PC-3 (cell line): ENCODE results near the gene TAT.

Source experiments
- CTCF ChIP-seq: fragments of 300-600 bp; sonication (generic); conservative IDR thresholded peaks from 2 replicates; pipeline ENCODE4 v1.5.1; 2017; ENCODE audit warnings: antibody characterized with exemption, low read depth, mild to moderate bottlenecking, low read length
- EZH2 ChIP-seq: fragments of 300-600 bp; sonication (generic); IDR thresholded peaks from one replicate; pipeline ENCODE4 v1.6.1; 2017; ENCODE audit warnings: antibody characterized with exemption, mild to moderate bottlenecking, low read length; ENCODE audit not compliant: unreplicated experiment

DNA sequence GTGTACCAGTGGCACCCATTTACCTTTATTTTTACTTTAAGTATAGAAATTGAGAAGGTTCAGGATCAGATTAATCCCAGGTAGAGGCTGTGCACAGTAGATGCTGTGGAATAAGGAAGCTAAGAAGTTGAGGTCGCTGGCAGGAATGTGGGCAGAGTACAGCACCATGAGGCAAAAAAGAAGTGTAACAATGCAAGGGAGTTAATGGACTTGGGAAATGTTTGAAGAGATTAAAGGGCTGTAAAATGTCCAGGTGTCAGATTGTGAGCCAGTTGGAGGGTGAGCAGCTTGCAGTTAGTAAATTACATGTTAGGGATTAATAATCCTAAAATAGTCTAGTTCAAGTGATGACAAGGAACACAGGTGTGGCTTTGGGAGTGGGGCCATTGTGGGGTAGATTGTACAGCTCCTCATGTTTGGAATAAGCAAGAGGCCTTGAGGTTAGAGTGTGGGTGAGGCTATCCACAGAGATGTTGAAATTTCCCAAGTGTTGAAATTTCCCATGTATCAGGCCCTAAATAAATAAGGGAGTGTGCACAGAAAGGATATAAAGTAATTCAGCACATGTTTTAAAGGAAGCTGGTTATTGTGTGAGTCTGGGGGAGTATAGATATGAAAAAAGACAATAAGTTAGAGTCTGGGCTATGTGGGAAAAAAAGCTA, 21.5 kb downstream of the TAT start:
- TF ChIP-seq EZH2 (no peak), CTCF (no peak)
